ENCODE measurements around the gene NFU1. TPM values are rescaled to one million over a fixed set of nuclear protein-coding genes. Genes with fewer than 3 reads are reported as not detected.

The NFU1 gene
- total RNA-seq, 3 donors from 2014 or later: 38.9 to 60.6 (median 47.2) TPM

DNA sequence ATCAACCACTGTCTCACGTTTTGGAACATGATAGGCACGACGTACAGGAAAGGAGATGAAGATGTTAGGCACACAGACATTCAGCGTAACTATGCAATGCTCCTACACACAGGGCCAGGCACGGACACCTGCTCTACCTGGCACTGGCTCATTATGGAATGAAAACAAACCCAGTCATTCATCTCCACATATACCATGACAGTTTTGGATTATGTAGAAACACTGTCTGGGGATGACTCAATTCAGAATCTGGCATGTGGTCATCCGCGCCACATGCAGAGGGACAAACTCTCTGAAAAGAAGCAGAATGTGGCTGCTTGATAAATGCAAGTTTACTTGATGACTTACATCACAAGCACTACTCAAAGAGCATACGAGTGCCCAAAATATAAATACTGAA is 29.5 kb upstream of the NFU1 start:
- intact Hi-C loops (cut with DNase I, micrococcal nuclease): no loop called here
- no peak for DNase-seq
- Histone ChIP-seq H3K4me1 (ENCODE audit: low read depth) (no peaks in the 10 kb centered on the region), H3K4me3 (no peak overlapping the region), H3K9me3 (no peaks in the 10 kb centered on the region), H3K36me3 (ENCODE audit: low read depth) (no peaks in the 10 kb centered on the region)
- no peak for ATAC-seq
- TF ChIP-seq, protein P1, sequence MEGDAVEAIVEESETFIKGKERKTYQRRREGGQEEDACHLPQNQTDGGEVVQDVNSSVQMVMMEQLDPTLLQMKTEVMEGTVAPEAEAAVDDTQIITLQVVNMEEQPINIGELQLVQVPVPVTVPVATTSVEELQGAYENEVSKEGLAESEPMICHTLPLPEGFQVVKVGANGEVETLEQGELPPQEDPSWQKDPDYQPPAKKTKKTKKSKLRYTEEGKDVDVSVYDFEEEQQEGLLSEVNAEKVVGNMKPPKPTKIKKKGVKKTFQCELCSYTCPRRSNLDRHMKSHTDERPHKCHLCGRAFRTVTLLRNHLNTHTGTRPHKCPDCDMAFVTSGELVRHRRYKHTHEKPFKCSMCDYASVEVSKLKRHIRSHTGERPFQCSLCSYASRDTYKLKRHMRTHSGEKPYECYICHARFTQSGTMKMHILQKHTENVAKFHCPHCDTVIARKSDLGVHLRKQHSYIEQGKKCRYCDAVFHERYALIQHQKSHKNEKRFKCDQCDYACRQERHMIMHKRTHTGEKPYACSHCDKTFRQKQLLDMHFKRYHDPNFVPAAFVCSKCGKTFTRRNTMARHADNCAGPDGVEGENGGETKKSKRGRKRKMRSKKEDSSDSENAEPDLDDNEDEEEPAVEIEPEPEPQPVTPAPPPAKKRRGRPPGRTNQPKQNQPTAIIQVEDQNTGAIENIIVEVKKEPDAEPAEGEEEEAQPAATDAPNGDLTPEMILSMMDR (IDR thresholded peaks at IDR 0.05): no peak

DNA sequence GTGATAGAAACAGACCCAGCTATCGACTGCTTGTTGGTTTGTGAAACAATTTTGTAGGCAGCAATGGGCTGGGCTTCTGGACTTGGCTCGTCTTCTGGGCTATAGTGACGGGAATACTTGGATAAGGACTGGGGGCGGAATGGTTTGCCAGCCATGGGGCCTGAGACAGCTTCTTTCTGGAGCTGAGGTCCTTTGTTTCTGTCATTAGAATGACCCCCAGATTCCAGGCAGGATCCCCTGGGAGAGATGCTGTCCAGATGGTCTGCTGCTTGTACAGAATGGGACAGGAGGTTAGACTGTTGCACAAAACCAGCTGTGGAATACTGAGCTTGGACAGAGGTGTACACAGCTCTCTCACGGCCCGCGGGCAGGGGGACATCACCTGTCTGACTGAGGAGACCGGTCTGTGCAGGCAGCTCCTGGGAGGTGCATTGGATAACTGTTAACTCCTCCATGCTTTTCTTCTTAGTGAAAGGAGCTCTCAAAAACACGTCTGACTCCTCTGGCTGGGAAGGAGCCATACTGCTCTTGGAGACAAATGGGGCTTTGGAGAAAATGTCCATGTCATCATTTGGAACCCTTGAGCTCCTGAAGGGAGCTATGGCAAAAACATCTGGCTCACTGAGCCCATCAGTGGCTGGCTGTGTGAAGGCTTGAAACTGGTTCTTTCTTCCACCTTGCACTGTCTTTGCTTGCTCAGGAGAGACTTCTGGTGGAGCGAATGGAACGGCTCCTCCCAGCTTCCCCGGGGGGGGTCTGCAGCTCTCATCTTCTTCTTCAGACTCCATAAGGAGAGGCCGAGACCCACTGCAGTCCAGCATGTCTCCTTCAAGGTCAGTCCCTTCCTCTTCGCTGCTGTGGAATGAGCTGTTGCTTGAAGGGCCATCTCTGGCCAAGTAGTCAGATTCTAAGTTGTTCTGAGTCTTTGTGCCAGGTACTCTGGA is 28.6 kb upstream of the NFU1 start:
- no peak for ATAC-seq
- no peaks in the 10 kb centered on the region for H3K36me3 ChIP-seq (ENCODE audit: low read depth)
- no peaks in the 10 kb centered on the region for H3K4me1 ChIP-seq (ENCODE audit: low read depth)
- no peak overlapping the region for H3K4me3 ChIP-seq
- no peak for DNase-seq
- H3K9me3 ChIP-seq: no peaks in the 10 kb centered on the region
- TF ChIP-seq, protein P1 (IDR thresholded peaks at IDR 0.05): no peak
- intact Hi-C loops (cut with DNase I, micrococcal nuclease): no loop called here

DNA sequence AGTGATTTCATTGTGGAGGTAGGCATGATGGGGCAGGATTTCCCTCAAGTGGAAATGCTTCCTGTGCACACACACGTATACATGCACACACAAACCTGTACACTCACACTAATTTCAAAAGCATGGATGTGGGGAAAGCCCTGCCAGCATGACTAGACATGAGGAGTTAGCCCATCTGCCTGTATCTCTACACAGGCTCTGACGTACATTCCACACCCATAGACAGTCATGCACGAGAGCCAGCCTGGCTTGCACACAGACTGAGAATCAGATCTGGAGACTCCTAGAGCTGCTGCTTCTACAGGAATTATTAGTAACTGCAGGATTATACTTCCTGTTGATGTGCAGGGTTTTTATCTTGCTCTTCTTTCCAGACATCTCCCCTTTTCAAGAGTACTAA is 27.3 kb upstream of the NFU1 start:
- TF ChIP-seq, protein P1 (IDR thresholded peaks at IDR 0.05): no peak
- Histone ChIP-seq H3K9me3 (no peaks in the 10 kb centered on the region), H3K36me3 (ENCODE audit: low read depth) (no peaks in the 10 kb centered on the region), H3K4me1 (ENCODE audit: low read depth) (no peaks in the 10 kb centered on the region), H3K4me3 (no peak overlapping the region)
- peak; percentile 30 for ATAC-seq
- intact Hi-C loops (cut with DNase I, micrococcal nuclease): no loop called here
- no peak for DNase-seq

DNA sequence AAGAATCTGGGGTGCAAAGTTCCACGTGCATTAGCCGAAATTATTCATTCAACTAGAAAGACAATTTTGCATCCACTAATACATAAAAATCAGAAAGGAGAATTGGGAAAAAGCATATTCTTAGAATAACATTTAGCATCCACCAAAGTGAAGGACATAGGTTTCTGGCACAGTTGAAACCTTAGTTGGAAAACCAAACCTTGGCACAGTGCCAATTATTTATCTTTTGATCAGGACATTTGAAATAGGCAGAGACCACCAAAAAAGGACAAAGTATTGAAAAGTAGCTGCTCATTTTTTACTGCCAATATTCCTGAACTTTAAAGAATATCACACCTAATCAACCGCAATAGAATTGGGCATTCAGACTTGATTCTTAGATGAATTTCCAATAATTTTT is 25.5 kb upstream of the NFU1 start:
- TF ChIP-seq, protein P1 (IDR thresholded peaks at IDR 0.05): no peak
- H3K4me3 ChIP-seq: no peak overlapping the region
- H3K9me3 ChIP-seq: no peaks in the 10 kb centered on the region
- H3K36me3 ChIP-seq (ENCODE audit: low read depth): no peaks in the 10 kb centered on the region
- intact Hi-C loops (cut with DNase I, micrococcal nuclease): no loop called here
- ATAC-seq (no peak), DNase-seq (no peak)
- no peaks in the 10 kb centered on the region for H3K4me1 ChIP-seq (ENCODE audit: low read depth)

DNA sequence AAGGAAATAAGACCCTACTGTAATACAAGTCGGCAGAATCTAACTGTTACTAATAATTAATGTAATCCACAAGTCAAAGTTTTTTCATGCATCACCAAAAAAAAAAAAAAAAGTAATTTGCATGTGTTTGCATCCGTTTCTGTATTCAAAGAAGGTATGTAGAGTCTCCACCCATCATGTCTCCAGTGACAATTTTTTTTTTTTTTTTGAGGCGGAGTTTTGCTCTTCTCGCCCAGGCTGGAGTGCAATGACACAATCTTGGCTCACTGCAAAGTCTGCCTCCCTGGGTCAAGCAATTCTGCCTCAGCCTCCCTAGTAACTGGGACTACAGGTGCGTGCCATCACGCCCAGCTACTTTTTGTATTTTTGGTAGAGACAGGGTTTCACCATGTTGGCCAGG is 24.2 kb upstream of the NFU1 start:
- intact Hi-C loops (cut with DNase I, micrococcal nuclease): no loop called here
- DNase-seq (no peak), ATAC-seq (no peak)
- Histone ChIP-seq H3K9me3 (no peaks in the 10 kb centered on the region), H3K4me3 (no peak overlapping the region), H3K36me3 (ENCODE audit: low read depth) (no peaks in the 10 kb centered on the region), H3K4me1 (ENCODE audit: low read depth) (no peaks in the 10 kb centered on the region)
- TF ChIP-seq, protein P1 (IDR thresholded peaks at IDR 0.05): no peak

Measured in mucosa of descending colon (tissue), 3 donors.